OCI-LY3 (cell line): ENCODE data around the gene STYXL1.

Source experiments
- H2AFZ ChIP-seq: fragments of 200-600, 300-600 bp; shearing (Covaris generic); 2 replicates; pipeline ENCODE4 v1.6.0; 2014; ENCODE audit warnings: antibody characterized with exemption, low read depth, low read length
- H3K27ac ChIP-seq: fragments of 200-600, 300-600 bp; sonication (generic); 2 replicates; pipeline ENCODE4 v1.5.1; 2014; ENCODE audit warnings: mild to moderate bottlenecking, low read length, moderate library complexity, mixed read lengths
- H3K27me3 ChIP-seq: fragments of 200-600, 300-600 bp; sonication (generic); 2 replicates; pipeline ENCODE4 v1.6.1; 2014; ENCODE audit warnings: low read depth, low read length, mixed read lengths
- H3K36me3 ChIP-seq: fragments of 200-600, 300-600 bp; sonication (generic); replicated peaks from 2 replicates; pipeline ENCODE3; 2014; ENCODE audit warnings: low read depth, low read length, mixed read lengths
- H3K4me1 ChIP-seq: fragments of 300-600, 200-600 bp; sonication (generic); 2 replicates; pipeline ENCODE4 v1.6.1; 2014; ENCODE audit warnings: low read length, mixed read lengths
- H3K4me2 ChIP-seq: fragments of 200-600, 300-600 bp; sonication (generic); 2 replicates; pipeline ENCODE4 v1.6.1; 2014; ENCODE audit warnings: low read length, mixed read lengths
- H3K4me3 ChIP-seq: fragments of 300-600, 200-600 bp; sonication (generic); 2 replicates; pipeline ENCODE4 v1.5.1; 2014; ENCODE audit warnings: antibody characterized with exemption, mild to moderate bottlenecking, low read length, moderate library complexity
- H3K79me2 ChIP-seq: fragments of 300-600, 200-600 bp; shearing (Covaris generic); 2 replicates; pipeline ENCODE4 v1.6.1; 2014; ENCODE audit warnings: mild to moderate bottlenecking, low read length, mixed read lengths
- H3K9ac ChIP-seq: fragments of 300-600, 200-600 bp; shearing (Covaris generic); 2 replicates; pipeline ENCODE4 v1.6.0; 2014; ENCODE audit warnings: mild to moderate bottlenecking, low read length, moderate library complexity
- H3K9me3 ChIP-seq: fragments of 200-600, 300-600 bp; shearing (Covaris generic); 2 replicates; pipeline ENCODE4 v1.6.1; 2014; ENCODE audit warnings: low read length, mixed read lengths; ENCODE audit not compliant: insufficient read depth
- H4K20me1 ChIP-seq: fragments of 200-600, 300-600 bp; sonication (generic); 2 replicates; pipeline ENCODE4 v1.6.1; 2016; ENCODE audit warnings: low read length, mixed read lengths; ENCODE audit not compliant: insufficient read depth
- EZH2phosphoT487 ChIP-seq: fragments of 200-600 bp; shearing (Covaris generic); IDR thresholded peaks from 2 replicates; pipeline ENCODE4 v1.6.1; 2018; ENCODE audit warnings: antibody characterized with exemption, mixed run types, low read depth
- TF ChIP-seq, protein P1 (sequence below): fragments of 200-600, 300-600 bp; sonication (generic); IDR thresholded peaks from 2 replicates; pipeline ENCODE4 v1.5.1; 2014; ENCODE audit warnings: antibody characterized with exemption, low read length, low read depth

The STYXL1 gene

DNA sequence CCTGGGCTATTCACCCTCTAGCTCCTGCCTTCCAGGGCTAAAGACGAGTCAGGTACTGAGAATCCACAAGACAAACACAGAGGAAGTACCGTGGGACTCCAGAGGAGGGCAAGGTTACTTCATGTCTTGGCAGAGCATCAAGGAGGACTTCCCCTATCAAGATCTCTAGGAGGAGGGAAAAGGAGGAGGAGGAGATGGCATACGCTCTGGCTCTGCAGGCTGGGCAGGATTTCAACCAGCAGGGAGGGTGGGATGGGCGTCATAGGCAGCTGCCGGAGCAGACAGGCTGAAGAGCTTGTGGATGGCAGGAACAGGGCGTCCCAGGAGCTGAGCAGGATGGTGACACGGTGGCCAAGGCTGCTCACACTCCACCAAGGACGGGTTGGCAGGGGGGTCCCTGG, 21.4 kb upstream of the STYXL1 start:
- Histone ChIP-seq H3K4me2 (no peak overlapping the region), H4K20me1 (no peaks in the 10 kb centered on the region), H2AFZ (no peak overlapping the region), H3K27ac (no peak overlapping the region), H3K79me2 (no peaks in the 10 kb centered on the region), H3K36me3 (peaks cover 27% of the 10 kb centered on the region), H3K27me3 (no peaks in the 10 kb centered on the region), H3K4me1 (no peaks in the 10 kb centered on the region), H3K9me3 (no peaks in the 10 kb centered on the region), H3K4me3 (no peak overlapping the region), H3K9ac (no peak overlapping the region)
- TF ChIP-seq, protein P1, sequence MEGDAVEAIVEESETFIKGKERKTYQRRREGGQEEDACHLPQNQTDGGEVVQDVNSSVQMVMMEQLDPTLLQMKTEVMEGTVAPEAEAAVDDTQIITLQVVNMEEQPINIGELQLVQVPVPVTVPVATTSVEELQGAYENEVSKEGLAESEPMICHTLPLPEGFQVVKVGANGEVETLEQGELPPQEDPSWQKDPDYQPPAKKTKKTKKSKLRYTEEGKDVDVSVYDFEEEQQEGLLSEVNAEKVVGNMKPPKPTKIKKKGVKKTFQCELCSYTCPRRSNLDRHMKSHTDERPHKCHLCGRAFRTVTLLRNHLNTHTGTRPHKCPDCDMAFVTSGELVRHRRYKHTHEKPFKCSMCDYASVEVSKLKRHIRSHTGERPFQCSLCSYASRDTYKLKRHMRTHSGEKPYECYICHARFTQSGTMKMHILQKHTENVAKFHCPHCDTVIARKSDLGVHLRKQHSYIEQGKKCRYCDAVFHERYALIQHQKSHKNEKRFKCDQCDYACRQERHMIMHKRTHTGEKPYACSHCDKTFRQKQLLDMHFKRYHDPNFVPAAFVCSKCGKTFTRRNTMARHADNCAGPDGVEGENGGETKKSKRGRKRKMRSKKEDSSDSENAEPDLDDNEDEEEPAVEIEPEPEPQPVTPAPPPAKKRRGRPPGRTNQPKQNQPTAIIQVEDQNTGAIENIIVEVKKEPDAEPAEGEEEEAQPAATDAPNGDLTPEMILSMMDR: no peak
- TF ChIP-seq EZH2phosphoT487: no peak

DNA sequence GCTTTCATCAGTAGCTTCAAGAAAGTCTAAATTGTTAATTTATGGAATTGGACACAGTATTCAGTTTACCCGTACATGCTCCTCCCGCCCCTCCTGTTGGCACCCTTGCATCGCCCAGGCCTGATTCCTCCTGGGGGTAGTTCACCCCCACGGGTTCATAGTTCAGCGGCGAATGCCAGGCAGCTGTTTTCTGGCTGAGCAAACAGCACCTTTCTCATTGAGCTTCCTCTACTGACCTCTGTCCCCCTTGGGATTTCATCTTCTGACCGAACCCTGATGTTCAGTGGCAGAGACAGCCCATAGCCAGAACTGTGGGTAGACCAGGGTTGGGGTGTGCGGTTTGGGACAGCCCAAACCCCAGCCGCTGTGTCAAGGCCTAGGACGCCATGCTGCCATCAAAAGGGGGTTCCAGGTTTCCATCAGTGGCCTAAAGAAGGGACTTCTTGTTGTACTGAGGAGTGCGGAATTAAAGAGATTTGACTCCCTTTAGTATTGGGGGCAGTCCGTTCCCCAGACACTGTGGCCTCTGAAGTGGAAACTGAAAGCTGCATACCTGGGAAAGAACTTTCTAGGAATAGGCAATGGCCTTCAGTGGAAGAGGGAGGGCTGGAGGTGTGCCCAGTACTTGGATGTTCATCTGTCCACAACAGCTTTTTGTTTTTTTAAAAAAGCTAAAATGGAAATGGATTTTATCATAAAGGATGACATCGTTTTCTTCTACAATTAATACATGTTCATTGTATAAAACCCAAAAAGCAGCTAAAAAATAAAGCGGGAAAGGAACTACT, 19.1 kb upstream of the STYXL1 start:
- TF ChIP-seq EZH2phosphoT487: no peak
- TF ChIP-seq, protein P1: no peak
- Histone ChIP-seq H3K27me3 (no peaks in the 10 kb centered on the region), H3K36me3 (peaks cover 43% of the 10 kb centered on the region), H3K4me3 (no peak overlapping the region), H3K9ac (no peak overlapping the region), H3K9me3 (no peaks in the 10 kb centered on the region), H3K4me1 (no peaks in the 10 kb centered on the region), H3K79me2 (no peaks in the 10 kb centered on the region), H3K27ac (no peak overlapping the region), H3K4me2 (no peak overlapping the region), H2AFZ (no peak overlapping the region), H4K20me1 (no peaks in the 10 kb centered on the region)

DNA sequence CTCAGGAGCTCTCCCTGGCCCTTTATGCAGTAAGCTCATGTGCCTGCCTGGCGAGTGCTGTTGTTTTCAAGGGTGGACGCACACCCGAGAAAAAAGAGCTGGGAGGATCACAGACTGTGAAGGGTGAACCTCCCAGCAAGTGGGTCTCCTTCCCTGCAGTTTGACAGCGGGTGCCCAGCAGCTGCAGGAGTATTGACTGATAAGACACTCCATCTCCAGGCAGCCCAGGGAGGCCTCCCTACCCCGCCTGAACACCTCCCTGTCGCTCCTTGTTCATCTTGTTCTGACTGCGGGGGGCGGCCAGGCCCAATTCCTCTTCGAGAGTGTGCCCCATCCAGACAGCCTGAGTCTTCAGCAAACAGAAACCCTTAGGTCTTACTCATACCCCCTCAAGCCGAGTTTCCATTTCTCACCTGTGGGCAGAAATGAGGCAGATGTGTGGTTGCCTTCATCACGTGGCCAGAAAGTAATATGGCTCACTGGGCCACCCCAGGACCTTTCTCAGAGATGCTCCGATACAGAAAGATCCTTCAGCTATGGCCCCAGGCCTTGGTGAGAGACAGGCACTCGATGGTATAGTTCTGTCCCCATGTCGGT, 17.3 kb upstream of the STYXL1 start:
- Histone ChIP-seq H3K9ac (no peak overlapping the region), H4K20me1 (no peaks in the 10 kb centered on the region), H3K4me2 (no peak overlapping the region), H3K36me3 (peaks cover 57% of the 10 kb centered on the region), H3K4me3 (no peak overlapping the region), H3K79me2 (no peaks in the 10 kb centered on the region), H3K27ac (no peak overlapping the region), H3K9me3 (no peaks in the 10 kb centered on the region), H3K27me3 (no peaks in the 10 kb centered on the region), H3K4me1 (no peaks in the 10 kb centered on the region), H2AFZ (no peak overlapping the region)
- TF ChIP-seq EZH2phosphoT487: no peak
- TF ChIP-seq, protein P1: no peak

DNA sequence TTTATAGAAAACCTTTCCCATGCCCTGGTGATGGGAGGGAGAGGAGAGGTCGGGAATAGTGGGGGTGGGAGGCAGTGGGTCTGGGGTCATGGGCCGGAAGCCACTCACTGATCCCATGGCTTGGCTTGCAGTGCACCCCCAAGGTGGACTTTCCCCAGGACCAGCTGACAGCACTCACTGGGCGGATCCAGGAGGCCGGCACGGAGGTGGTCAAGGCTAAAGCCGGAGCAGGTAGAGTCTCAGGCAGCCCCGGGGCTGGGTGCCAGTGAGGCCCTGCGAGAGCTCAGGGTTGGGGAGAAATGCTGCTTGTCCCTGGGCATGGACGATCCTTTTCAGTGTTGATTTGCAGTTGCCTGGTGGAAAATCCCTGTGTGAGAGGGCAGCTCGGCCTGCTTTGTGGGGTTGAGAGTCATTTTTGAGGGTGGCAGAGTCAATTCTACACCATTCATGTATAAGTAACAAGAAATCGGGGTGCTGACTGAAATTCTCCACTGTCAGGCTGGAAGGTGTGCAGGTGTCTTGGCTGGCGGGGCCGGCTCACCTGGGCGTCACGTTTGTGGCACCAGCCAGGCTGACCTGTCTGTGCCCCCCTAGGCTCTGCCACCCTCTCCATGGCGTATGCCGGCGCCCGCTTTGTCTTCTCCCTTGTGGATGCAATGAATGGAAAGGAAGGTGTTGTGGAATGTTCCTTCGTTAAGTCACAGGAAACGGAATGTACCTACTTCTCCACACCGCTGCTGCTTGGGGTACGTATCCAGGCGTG, 16.6 kb upstream of the STYXL1 start:
- H3K4me3 ChIP-seq: no peak overlapping the region
- no peaks in the 10 kb centered on the region for H3K9me3 ChIP-seq
- no peak overlapping the region for H3K9ac ChIP-seq
- no peaks in the 10 kb centered on the region for H4K20me1 ChIP-seq
- no peaks in the 10 kb centered on the region for H3K4me1 ChIP-seq
- no peaks in the 10 kb centered on the region for H3K27me3 ChIP-seq
- H2AFZ ChIP-seq: no peak overlapping the region
- H3K79me2 ChIP-seq: no peaks in the 10 kb centered on the region
- TF ChIP-seq, protein P1: no peak
- no peak for TF ChIP-seq EZH2phosphoT487
- H3K4me2 ChIP-seq: no peak overlapping the region
- no peak overlapping the region for H3K27ac ChIP-seq
- H3K36me3 ChIP-seq: peaks cover 62% of the 10 kb centered on the region
